Stimulated activated CD8-positive, alpha-beta memory T cell treated with anti-CD3 and anti-CD28 coated beads, Interleukin-4, amount 100 ng/mL, for 4 hours (primary cell): ENCODE results near the gene CD2BP2.
"Not testable (repeated sequence)": the region's sequence is repeated elsewhere in the genome, so short reads cannot be mapped to it uniquely, and the experiment has no call there.

Source experiments
- DNase-seq, 2 donors: peaks; one replicate each; pipeline ENCODE4 v3.0.0-alpha.2; 2020; ENCODE audit warnings: low read depth in 2 of 2, low spot score in 1 of 2

CD2BP2 gene

GRCh38 chr16:30342751-30343490 lies 12.2 kb downstream of the CD2BP2 start:
- no peak for DNase-seq

GRCh38 chr16:30341971-30342370 lies 13.1 kb downstream of the CD2BP2 start:
- not testable (repeated sequence) for DNase-seq

- no peak for DNase-seq
Measured at GRCh38 chr16:30340621-30341020, 14.5 kb downstream of the CD2BP2 start.

- DNase-seq = not testable (repeated sequence)
Measured at GRCh38 chr16:30338715-30339114, 16.4 kb downstream of the CD2BP2 start.

GRCh38 chr16:30337964-30338357 lies 17.1 kb downstream of the CD2BP2 start:
- not testable (repeated sequence) for DNase-seq

GRCh38 chr16:30335598-30336474 lies 19.3 kb downstream of the CD2BP2 start:
- DNase-seq = no peak

GRCh38 chr16:30335028-30335597 lies 20.0 kb downstream of the CD2BP2 start:
- peak; percentile 52 to 70 for DNase-seq

GRCh38 chr16:30334473-30334989 lies 20.6 kb downstream of the CD2BP2 start:
- peak; percentile 42 to 71 for DNase-seq

GRCh38 chr16:30324220-30324619 lies 30.9 kb downstream of the CD2BP2 start:
- DNase-seq = not testable (repeated sequence)

- not testable (repeated sequence) for DNase-seq
Measured at GRCh38 chr16:30318647-30319046, 36.5 kb downstream of the CD2BP2 start.

GRCh38 chr16:30310937-30311336 lies 44.2 kb downstream of the CD2BP2 start:
- not testable (repeated sequence) for DNase-seq

- DNase-seq = not testable (repeated sequence)
Measured at GRCh38 chr16:30309255-30309654, 45.9 kb downstream of the CD2BP2 start.
